ENCODE results near the gene TFB2M.

Gene TFB2M

DNA sequence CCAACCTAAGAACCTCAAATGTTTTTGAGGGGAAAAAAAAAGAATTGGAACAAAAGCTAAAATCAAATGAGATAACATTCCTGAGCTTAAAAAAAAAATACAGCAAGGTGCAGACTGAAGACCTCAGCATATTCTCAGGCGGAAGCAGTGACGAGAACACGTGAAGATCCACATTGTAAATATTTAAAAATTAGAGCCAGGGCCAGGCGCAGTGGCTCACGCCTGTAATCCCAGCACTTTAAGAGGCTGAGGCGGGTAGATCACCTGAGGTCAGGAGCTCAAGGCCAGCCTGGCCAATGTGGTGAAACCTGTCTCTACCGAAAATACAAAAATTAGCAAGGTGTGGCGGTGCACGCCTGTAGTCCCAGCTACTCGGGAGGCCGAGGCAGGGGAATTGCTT, 15.7 kb downstream of the TFB2M start:
- DNase-seq (ENCODE audit: low read depth) = no peak

DNA sequence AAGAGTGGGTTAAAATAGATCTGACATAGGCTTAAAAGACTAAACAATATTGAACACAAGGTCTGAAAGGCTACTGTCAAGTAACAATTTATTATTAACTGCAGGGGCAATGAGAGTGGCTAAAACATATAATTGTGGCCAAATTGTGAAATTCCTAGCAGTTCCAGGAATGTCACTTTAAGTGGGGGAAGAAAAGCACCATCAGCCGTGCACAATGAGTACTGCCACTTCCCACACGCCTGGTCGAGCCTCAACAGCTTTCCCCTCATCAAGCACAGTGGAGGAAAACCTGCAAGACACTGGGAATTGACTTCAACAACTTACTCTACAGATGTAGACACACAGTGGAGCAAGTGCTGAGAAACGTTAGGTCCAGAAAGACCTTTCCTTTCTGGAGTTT, 16.4 kb downstream of the TFB2M start:
- no peak for DNase-seq (ENCODE audit: low read depth)

DNA sequence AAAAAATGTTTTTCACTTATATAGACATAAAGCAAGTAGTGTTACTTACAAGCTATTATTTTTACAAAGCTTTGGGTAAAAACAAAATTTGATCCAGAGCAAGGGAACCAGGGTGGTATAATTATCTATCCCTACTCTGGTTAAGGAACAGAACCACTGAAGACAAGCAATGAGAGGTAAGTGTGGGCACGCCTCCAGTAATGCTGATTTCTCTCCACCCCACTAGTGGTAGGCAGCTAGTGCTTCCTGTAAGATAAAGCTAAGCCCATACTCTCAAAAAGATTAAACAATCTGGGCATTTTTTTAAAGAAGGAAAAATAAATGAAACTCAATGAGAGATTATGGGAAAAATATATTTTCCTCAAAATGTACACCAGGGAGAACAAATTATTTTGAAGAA, 22.1 kb downstream of the TFB2M start:
- no peak for DNase-seq (ENCODE audit: low read depth)

DNA sequence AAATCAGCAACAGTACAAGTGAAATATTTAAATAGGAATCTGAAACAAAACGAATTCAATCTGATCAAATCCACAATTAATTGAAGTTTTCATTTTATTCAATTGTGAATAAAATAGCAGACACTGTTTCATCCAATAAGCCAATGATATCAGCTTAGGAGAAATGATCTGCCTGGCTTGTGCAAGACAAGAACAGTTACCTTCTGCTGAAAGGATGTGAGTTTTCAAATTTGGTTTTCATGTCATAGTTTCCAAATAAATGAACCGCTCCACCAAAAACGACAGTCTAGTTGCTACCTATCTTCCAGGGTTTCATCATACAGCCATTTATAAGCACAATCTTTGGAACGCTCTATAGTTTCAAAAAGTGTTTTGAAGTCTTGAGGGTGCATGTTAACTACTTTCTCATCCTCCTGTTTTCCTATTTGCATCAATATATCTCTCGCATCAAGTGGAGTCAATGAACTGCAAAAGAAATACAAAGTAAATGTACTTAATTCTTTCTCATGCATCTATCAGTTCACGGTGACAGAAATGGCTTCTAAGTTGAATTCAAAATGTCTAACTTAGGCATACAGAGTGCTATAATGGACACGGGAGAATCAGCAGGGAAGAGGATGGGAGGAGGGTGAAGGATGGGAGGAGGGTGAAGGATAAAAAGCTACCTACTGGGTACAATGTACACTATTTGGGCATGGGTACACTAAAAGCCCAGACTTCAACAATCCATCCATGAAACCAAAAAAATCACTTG, 25.1 kb downstream of the TFB2M start:
- DNase-seq (ENCODE audit: low read depth) = no peak

DNA sequence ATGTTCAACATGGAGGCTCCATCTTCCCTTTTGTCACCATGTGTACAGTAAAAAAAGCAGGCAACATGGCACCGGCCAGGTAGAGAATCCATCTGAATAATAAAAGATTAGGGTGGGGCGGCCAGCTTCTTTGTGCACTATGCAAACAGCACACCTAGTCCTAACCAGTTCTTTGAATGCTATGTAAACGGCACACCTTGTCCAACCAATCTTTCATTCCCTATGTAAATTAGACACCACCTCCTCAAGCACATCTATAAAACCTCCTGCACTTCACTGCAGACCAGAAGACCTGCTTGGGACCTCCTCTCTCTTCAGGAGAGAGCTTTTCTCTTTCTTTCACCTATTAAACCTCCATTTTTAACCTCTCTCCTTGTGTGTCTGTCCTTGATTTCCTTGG, 28.2 kb downstream of the TFB2M start:
- DNase-seq (ENCODE audit: low read depth) = no peak

DNA sequence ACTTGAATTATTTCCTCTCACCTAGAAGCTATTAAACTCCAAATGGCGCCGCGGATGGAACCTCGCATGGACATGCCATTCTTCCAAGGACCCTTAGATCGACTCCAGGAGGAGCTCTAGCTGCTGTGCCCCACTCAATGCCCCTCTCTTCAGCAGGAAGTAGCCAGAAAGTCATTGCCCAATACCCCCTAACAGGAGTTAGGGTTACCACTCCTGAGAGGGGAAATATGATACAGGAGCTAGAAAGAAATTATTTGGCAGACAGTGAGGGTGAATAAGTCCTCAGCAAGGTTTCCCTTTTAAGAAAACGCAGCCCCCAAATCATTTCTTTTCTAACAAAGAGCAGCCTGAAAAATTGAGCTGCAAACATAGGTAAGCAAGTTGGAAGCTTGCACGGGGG, 28.6 kb downstream of the TFB2M start:
- no peak for DNase-seq (ENCODE audit: low read depth)

DNA sequence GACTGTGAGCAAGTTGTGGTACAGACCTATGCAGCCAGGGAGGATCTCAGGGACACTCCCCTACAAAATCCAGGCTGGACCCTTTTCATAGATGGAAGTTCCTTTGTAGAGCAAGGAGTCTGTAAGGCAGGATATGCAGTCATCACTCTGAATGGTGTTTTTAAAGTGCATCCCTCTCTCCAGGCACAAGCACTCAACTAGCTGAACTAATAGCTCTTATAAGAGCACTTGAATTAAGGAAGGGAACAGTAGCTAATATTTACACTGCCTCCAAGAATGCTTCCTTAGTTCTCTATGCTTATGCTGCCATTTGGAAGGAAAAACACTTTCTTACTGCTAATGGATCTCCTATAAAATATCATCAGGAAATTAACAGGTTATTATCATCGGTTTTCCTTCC, 31.9 kb downstream of the TFB2M start:
- DNase-seq (ENCODE audit: low read depth) = no peak

DNA sequence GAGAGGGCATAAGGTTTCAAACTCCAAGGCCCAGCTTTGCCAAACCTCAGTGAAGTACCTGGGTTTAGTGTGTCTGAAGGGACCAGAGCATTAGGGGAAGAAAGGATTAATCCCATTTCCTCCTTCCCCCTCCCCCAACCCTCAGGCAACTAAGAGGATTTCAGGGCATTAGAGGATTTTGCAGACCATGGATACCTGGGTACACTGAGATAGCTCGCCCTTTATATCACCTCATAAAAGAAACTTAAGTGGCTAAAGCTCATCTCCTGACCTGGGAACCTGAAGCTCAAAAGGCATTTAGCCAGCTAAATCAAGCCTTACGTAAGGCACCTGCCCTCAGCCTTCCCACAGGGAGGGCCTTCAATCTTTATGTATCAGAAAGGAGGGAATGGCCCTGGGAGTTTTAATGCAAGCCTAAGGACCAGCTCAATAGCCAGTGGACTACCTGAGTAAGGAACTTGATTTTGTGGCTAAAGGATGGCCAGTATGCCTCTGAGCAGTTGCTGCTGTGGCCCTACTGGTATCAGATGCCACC, 32.6 kb downstream of the TFB2M start:
- DNase-seq (ENCODE audit: low read depth) = no peak

DNA sequence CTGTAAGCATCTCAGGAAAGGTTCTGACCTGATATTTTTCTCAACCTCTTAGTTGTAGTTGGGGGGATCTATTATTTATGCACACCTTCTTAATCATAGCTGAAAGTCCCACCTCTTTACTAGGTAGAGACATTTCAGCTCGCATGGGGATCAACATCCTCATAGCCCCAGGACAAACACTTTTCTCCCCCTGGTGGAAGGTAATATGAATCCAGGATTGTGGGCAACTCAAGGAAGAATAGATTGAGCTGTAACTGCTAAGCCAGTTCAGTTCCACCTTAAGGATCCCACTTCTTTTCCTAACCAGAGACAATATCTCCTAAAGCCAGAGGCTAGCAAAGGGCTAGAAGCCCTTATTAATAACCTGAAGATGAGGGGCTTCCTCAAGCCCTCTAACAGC, 33.5 kb downstream of the TFB2M start:
- DNase-seq (ENCODE audit: low read depth) = no peak

DNA sequence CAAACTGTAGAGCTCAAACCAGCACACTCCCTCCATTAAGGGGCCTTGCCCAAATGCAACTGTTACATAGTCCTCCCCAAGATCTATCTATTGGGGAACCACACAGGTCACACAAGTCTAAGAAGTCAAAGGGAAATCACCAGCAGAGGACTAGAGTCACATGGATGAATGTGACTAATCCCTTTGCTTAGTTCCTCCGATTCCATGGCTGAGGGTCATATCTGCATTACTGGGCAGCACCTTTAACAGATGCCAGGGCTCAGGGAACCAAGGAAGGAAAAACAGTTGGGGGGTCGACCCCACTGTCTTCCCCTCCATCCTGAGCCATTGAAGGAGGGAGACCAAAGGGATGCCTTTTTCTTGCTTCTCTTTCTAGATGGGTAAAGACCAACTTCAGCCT, 35.6 kb downstream of the TFB2M start:
- no peak for DNase-seq (ENCODE audit: low read depth)

DNA sequence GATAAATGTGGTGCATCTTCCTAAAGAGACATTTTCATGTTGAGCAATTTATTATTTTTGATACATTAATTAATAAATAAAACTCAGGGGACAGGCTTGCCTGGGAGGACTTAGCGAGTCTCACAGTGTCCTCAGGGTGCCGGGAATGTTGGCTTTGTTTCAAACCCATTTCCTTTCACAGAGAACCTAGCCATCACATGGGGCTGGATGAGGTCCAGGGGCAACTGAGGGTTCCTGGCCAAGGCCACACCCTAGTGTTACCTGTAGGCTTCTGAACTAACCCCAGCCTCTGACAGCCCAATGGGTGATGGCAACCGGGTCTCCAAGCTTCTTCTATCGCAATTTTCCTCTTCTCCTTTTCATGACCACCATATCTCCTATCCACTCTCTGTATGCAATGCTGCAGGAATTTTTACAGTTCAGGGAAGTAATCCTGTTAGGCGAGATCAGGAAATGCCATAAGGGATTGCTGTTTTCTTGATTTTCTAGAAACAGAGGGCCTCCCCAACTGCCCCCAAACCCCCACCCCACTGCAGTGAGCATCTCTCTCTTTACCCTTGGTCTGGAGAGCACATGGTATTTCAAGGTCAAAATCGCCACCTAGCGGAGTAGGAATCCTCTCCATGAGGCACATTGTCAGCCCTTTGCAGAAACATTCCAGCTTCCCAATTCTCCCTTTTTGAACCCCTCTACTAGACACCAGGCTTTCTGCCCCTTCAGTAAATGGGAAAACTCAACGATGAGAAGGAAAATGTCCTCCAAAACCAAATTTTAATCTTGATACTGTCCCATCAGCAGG, 36.9 kb downstream of the TFB2M start:
- DNase-seq (ENCODE audit: low read depth) = no peak

DNA sequence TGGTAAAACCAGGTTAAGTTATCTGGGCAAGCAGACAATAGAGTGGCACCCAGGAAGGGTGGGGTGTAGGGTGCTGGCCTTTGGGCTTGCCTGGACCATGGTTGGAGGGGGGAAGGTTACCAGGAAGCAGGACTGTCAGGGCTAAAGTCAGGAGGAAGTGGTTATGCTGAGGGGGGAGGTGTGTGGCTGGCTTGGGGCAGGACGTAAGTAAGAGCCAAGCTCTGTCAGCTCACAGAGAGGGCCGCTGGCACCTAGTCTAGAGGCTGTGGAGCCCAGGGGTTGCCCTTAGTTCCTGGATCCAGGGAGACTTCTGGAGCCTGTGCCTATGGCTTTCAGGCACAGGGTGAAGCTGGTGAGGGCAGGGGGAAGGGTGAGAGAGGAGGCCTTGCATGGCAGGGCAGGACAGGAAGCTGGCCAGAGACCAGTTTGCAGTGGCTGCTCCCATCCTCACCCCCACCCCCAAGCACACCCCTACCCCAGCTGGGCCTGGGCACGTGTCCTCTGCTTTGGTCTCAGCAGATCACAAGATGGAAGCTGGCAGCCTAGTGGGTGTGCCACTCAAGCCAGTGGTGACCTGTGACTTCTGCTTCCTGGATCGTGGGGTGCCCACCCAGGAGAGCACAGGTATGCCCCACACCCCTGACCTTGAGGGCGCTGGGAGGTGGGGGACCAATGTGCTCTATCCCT, 38.5 kb downstream of the TFB2M start:
- no peak for DNase-seq (ENCODE audit: low read depth)

DNA sequence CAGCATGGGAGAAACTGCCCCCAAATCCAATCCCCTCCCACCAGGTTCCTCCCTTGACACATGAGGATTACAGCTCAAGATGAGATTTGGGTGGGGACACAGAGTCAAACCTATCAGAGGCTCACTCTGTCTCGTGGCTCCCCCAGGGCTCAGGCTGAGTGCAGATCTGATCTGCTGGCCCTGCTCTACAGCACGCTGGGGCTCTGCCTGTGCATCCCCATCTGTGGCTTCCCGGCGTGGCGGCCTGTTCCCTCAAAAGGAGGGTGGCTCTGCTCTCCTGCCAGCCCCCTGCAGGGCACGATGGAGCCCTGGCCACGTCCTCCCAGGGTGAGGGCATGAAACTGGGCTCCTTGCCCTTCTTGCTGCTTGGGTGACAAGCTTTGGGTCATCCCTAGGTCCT, 39.1 kb downstream of the TFB2M start:
- DNase-seq (ENCODE audit: low read depth) = no peak

DNA sequence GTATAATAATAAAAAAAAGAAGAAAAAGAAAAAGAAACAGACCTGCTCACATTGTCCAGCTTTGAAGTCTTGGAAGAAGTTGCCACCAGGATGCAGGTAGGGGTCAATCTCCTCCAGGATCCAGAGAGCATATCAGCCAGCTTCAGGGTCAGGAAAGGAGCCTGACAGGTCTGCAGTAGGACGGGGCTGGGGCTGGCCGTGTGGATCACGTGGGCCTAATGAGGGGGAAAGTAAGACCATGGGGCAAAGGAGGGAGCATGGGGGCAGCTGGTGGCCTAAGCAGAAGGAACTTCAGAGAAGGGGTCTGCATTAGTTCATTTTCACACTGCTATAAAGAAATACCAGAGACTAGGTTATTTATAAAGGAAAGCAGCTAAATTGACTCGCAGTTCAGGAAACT, 39.7 kb downstream of the TFB2M start:
- no peak for DNase-seq (ENCODE audit: low read depth)

DNA sequence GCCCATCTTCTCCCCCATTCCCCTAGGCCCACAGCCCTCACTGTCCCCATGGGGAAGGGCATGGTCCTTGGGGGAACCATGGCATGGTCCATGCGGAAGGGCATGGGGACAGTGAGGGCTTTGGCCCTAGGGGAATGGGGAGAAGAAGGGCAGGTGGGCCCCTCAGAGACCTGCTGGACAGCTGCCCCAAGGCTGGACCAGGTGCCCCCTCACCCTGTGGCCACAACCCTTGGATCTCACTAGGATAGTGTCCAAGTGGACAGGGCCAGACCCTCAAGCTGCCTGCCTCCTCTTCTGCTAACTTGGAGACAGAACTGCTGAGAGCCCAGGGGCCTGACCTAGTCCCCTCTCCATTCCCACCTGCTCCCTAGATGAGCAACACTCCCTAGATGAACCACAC, 46.5 kb downstream of the TFB2M start:
- no peak for DNase-seq (ENCODE audit: low read depth)

DNA sequence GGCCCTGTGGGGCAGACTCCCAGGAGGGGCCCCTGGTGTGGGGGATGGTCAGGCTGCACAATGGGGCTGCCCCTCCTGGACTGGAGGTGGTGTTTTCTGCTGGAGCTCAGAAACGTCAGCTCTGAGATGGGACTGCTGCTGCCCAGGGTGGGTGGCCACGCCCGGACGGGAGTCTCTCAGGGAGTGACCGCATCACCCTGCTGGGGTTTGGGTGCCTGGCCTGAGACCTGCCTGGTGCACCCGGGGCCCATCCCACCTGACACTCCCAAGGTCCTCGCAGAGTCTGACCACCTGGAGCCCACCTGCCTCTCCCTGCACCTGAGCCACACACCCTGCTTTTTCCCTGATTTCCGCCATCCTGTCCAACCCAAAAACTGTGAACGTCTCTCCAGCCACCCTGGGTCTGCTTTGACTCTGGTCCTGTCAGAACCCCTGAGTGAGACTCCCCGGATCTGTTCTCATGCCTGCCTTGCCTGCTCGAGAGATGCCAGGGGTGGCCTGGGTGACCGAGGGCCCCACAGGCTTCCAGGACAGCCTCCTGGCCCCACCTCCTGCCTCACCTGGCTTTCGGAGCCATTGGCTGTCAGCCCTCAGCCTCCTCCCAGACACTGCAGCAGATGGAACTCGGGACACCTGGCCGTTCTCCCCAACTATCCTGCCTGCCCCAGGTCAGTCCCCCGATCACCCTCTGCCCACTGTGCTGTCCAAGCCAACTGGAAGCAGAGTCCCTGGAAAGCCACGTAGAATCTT, 47.4 kb downstream of the TFB2M start:
- DNase-seq (ENCODE audit: low read depth) = no peak

DNA sequence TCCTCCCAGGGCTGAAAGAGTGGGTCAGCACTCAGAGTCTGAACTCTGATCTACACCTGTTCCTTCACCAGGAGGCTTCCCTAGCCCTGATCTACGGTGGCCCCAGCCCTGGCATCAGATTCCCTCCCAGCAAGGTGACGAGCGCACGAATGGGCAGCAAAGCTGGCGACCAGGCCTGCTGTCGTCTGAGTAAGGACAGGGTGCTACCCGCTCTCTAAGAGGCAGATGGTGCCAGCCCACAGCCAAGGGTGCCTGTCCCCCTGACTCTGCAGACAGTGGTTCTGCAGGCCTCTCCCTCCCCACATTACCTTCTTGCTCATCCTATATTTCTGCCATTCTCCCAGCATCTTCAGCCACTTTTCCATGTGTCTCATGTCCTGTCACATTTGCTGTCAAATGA, 48.7 kb downstream of the TFB2M start:
- DNase-seq (ENCODE audit: low read depth) = no peak

DNA sequence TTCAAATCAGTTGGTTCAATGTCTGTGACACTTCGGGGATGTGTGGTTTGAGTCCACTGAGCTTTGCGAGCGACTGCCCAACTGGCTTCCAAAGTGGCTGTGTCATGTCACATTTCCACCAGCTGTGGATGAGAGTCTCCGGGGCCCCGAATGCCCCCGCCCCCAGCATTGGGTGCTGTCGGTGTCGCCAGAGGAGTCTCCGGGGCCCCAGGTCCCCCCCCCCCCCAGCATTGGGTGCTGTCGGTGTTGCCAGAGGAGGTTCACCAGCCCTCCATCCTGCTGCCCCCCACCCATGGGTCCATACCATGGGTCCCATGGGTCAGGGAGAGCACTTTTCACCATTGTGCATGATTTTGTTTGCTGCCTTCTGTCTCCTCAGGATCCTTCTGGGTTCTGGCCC, 49.9 kb downstream of the TFB2M start:
- DNase-seq (ENCODE audit: low read depth) = no peak

DNA sequence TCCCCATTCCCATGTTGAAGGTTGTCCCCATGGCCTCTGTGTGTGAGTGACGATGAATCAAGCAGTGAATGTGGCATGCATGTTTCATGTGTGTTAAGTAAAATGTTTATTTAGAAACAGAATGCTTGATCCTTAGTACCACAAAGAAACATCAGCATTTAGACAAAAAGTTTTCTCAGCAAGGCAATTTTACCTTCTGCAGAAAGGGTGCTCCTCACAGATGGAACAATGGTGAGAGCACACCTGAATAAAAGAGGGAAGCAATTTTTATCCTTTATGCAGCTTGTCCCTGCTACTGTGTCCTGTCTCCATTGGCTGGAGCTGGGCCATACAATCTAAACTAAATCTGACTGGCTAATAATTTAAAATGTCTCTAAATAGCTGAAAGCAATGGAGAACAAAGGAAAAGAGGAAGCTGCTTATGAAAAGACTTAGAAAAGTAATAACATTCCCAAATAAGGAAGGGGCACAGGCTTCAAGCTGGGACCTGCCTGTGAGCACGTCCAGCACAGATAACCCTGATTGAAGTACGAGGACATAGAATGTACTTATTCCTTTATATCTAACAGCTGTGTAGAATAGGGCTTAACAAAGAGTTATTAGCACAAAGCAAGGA, 50.6 kb downstream of the TFB2M start:
- no peak for DNase-seq (ENCODE audit: low read depth)

DNA sequence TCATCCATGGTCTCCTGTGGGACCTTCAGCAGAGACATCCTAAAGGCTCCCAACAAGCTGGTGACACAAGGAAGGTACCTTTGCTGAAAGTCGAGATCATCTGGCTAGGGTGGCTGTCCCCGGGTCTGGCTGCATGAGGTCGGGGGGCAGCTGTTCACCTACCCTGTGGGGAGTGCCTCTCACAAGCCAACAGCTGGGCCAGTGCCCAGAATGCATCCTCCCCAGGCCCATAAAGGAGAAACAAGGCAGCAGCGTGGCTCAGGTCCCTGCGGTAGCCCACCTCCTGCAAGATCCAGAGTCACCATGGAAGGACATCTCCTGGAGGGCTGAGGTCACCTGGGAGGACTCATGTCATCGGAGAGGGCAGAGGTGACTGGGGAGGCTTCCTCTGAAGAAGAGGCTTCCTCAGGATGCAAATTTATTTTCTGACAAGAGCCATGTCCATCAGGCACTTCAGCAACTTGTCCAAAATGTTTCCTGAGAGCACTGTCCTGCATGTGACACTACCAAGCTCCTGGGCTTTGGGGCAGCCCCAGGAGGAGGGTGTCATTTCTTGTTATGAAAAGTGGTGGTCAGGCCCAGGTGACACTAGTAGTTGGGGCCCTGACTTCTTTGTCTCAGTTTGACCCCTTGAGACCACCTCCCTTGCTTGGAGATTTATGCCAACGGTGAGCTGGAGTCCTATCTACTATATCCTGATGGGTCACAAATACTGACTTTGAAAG, 52.3 kb downstream of the TFB2M start:
- DNase-seq (ENCODE audit: low read depth) = no peak

DNA sequence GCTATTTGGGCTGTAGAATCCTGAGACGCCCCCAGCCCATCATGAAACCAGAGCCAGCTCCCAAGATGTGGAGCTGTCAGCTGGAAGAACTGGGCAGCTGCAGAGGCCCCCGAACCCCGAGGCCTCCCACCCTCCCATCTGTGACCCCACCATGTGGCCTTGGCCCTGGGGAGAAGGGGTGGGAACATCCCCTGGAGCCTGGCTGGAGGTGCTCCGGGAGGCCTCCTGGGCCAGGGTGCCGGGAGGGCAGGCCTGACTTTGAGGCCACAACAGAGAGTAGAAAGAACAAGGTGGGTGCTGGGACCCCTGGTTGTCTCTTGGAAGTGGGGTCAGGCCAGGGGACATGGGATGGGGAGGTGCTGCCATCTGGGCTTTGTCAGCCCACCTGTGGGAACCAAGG, 53.0 kb downstream of the TFB2M start:
- DNase-seq (ENCODE audit: low read depth) = no peak

Measured in stimulated activated CD8-positive, alpha-beta memory T cell treated with anti-CD3 and anti-CD28 coated beads, Interleukin-15, amount 100 ng/mL, for 1 hour (primary cell).